ENCODE data around the gene CXCL1. TPM values are rescaled to one million over a fixed set of nuclear protein-coding genes. Genes with fewer than 3 reads are reported as not detected.

Gene CXCL1
- total RNA-seq, 5 donors from 2014 or later (not counting 1 experiment from before 2014, with no cell fraction given) = not detected

- Histone ChIP-seq H3K27ac (ENCODE audit: low read length) (no peak overlapping the region), H3K36me3 (ENCODE audit: control insufficient read depth in 2 of 2, extremely low read depth in 1 of 2, insufficient read depth in 1 of 2, low read length in 1 of 2) (no peaks in the 10 kb centered on the region), H3K4me3 (ENCODE audit: control insufficient read depth in 1 of 2, extremely low read depth in 1 of 2, low read length in 1 of 2) (no peak overlapping the region), H3K27me3 (replicated peaks in 1 of 2; ENCODE audit: control insufficient read depth in 2 of 2, extremely low read depth in 1 of 2, insufficient read depth in 2 of 2, low read length in 1 of 2) (peaks cover 0 to 14% of the 10 kb centered on the region in 2 experiments), H3K9me3 (no peaks in the 10 kb centered on the region), H3K4me1 (ENCODE audit: control insufficient read depth in 1 of 2, extremely low read depth in 1 of 2, insufficient read depth in 2 of 2, low read length in 2 of 2) (peaks cover 0 to 4% of the 10 kb centered on the region in 2 experiments)
- Mint-ChIP-seq H3K4me3 (no peak overlapping the region), H3K36me3 (no peaks in the 10 kb centered on the region), H3K9me3 (peaks cover 0 to 4% (median 0%) of the 10 kb centered on the region in 3 donors), H3K27ac (no peak overlapping the region), H3K27me3 (peaks cover 18 to 20% of the 10 kb centered on the region in 2 donors), H3K4me1 (peaks cover 0 to 6% (median 4%) of the 10 kb centered on the region in 3 donors)
- ATAC-seq (replicated peaks in 1 of 4) = no peak
- DNase-seq = no peak
- ChIA-PET CTCF (no interaction called here), POLR2A (no interaction called here)
- 59% methylated on average over 3 of the region's 5 CpGs for WGBS (ENCODE audit: insufficient coverage)
Measured at GRCh38 chr4:73865431-73866096, 3.6 kb upstream of the CXCL1 start.

GRCh38 chr4:73866246-73866645 lies 2.9 kb upstream of the CXCL1 start:
- H3K27ac ChIP-seq (ENCODE audit: low read length) = no peak overlapping the region
- POLR2A ChIA-PET = no interaction called here
- H3K4me3 ChIP-seq (ENCODE audit: control insufficient read depth in 1 of 2, extremely low read depth in 1 of 2, low read length in 1 of 2) = no peak overlapping the region
- H3K4me3 Mint-ChIP-seq = no peak overlapping the region
- peaks cover 0 to 4% of the 10 kb centered on the region in 2 experiments for H3K4me1 ChIP-seq (ENCODE audit: control insufficient read depth in 1 of 2, extremely low read depth in 1 of 2, insufficient read depth in 2 of 2, low read length in 2 of 2)
- CTCF ChIA-PET = no interaction called here
- no CpG with 5 or more reads among the region's 2 CpGs for WGBS (ENCODE audit: insufficient coverage)
- DNase-seq = no peak
- H3K27ac Mint-ChIP-seq = no peak overlapping the region
- peaks cover 0 to 14% of the 10 kb centered on the region in 2 experiments for H3K27me3 ChIP-seq (replicated peaks in 1 of 2; ENCODE audit: control insufficient read depth in 2 of 2, extremely low read depth in 1 of 2, insufficient read depth in 2 of 2, low read length in 1 of 2)
- ATAC-seq (replicated peaks in 1 of 4) = no peak
- peaks cover 0 to 6% (median 4%) of the 10 kb centered on the region in 3 donors for H3K4me1 Mint-ChIP-seq
- H3K9me3 Mint-ChIP-seq = peaks cover 0 to 4% (median 0%) of the 10 kb centered on the region in 3 donors
- H3K9me3 ChIP-seq = no peaks in the 10 kb centered on the region
- peaks cover 18 to 20% of the 10 kb centered on the region in 2 donors for H3K27me3 Mint-ChIP-seq
- no peaks in the 10 kb centered on the region for H3K36me3 ChIP-seq (ENCODE audit: control insufficient read depth in 2 of 2, extremely low read depth in 1 of 2, insufficient read depth in 1 of 2, low read length in 1 of 2)
- H3K36me3 Mint-ChIP-seq = no peaks in the 10 kb centered on the region

DNA sequence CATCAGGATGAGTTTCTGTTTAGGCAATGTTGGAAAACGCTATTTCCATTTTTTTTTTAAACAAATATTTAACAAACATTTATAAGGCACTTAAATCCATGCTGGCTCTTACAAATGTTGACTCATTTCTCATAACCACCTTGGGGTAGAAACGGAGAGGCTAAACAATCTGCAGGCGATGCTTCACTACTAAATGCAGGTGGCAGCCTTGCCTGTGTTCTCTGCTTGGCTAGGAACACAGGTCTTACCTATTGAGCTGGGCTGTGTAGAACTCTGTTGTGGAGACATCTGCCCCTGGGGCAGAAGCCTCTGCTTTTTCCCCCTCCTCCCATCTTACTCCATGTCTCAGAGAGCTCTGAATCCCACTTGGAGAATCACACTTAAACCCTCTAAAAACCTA lies 1.4 kb upstream of the CXCL1 start:
- WGBS (ENCODE audit: insufficient coverage) = no CpG with 5 or more reads among the region's 3 CpGs

DNA sequence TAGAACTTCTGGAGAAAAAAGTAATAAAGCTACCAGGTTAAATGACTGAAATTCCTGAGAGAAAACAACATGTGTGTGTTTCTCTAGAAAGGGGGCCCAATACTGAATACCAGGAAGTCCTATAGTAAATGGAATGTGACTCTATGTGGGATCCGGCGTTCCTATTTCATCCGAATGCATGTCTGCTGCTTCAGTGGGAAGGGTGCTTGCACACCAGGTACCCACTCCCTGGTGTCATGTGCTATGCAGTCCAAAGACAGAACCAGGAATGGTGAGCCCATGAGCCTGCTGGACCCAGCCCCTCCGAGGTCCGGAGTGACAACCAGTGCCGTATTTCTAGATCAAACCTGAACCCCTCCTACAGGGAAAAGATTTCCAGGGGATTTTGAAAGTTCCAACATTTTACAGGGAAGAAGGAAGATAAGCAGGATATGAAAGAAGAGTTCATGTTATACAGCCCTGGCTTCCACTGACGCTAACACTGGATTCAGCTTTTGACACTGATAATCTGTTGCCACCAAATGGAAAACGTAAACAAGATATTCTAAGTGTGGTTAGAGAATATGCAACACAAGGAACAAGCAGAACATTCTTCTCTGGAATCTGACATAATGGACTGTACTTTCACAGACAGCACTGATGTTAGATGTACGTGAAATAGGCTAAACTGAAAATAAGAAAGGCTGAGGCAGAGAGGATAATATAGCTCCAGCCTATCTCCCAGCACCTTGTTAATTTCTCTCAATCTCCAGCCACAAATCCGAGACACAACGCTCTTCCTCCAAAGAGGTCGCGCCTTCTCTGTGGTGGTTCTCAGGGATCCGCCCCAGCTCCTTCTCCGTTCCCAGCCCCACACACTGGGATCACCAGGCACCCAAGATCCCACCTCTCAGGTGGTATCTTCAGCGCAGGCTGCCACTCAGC lies 725 bp upstream of the CXCL1 start:
- Mint-ChIP-seq H3K27me3 (peaks cover 18 to 20% of the 10 kb centered on the region in 2 donors), H3K36me3 (no peaks in the 10 kb centered on the region), H3K27ac (no peak overlapping the region), H3K4me1 (peaks cover 0 to 6% (median 4%) of the 10 kb centered on the region in 3 donors), H3K9me3 (no peaks in the 10 kb centered on the region), H3K4me3 (no peak overlapping the region)
- ChIA-PET CTCF (no interaction called here), POLR2A (no interaction called here)
- no peak for ATAC-seq (replicated peaks in 1 of 4)
- Histone ChIP-seq H3K4me1 (ENCODE audit: control insufficient read depth in 1 of 2, extremely low read depth in 1 of 2, insufficient read depth in 2 of 2, low read length in 2 of 2) (peaks cover 0 to 4% of the 10 kb centered on the region in 2 experiments), H3K9me3 (no peaks in the 10 kb centered on the region), H3K4me3 (ENCODE audit: control insufficient read depth in 1 of 2, extremely low read depth in 1 of 2, low read length in 1 of 2) (no peak overlapping the region), H3K27ac (ENCODE audit: low read length) (no peak overlapping the region), H3K27me3 (replicated peaks in 1 of 2; ENCODE audit: control insufficient read depth in 2 of 2, extremely low read depth in 1 of 2, insufficient read depth in 2 of 2, low read length in 1 of 2) (peaks cover 0 to 14% of the 10 kb centered on the region in 2 experiments), H3K36me3 (ENCODE audit: control insufficient read depth in 2 of 2, extremely low read depth in 1 of 2, insufficient read depth in 1 of 2, low read length in 1 of 2) (no peaks in the 10 kb centered on the region)
- no peak for DNase-seq
- 34% methylated on average over 8 of the region's 16 CpGs for WGBS (ENCODE audit: insufficient coverage)

More for the DNA sequence above, 1.4 kb upstream of the CXCL1 start:
- ChIA-PET CTCF (no interaction called here), POLR2A (no interaction called here)
- peaks cover 0 to 4% of the 10 kb centered on the region in 2 experiments for H3K4me1 ChIP-seq (ENCODE audit: control insufficient read depth in 1 of 2, extremely low read depth in 1 of 2, insufficient read depth in 2 of 2, low read length in 2 of 2)
- no peak overlapping the region for H3K4me3 Mint-ChIP-seq
- peaks cover 0 to 6% (median 4%) of the 10 kb centered on the region in 3 donors for H3K4me1 Mint-ChIP-seq
- DNase-seq (no peak), ATAC-seq (replicated peaks in 1 of 4) (no peak)
- no peak overlapping the region for H3K4me3 ChIP-seq (ENCODE audit: control insufficient read depth in 1 of 2, extremely low read depth in 1 of 2, low read length in 1 of 2)
- no peaks in the 10 kb centered on the region for H3K36me3 ChIP-seq (ENCODE audit: control insufficient read depth in 2 of 2, extremely low read depth in 1 of 2, insufficient read depth in 1 of 2, low read length in 1 of 2)
- H3K9me3 Mint-ChIP-seq = no peaks in the 10 kb centered on the region
- H3K36me3 Mint-ChIP-seq = no peaks in the 10 kb centered on the region
- no peaks in the 10 kb centered on the region for H3K9me3 ChIP-seq
- H3K27ac Mint-ChIP-seq = no peak overlapping the region
- H3K27me3 ChIP-seq (replicated peaks in 1 of 2; ENCODE audit: control insufficient read depth in 2 of 2, extremely low read depth in 1 of 2, insufficient read depth in 2 of 2, low read length in 1 of 2) = peaks cover 0 to 14% of the 10 kb centered on the region in 2 experiments
- no peak overlapping the region for H3K27ac ChIP-seq (ENCODE audit: low read length)
- peaks cover 18 to 20% of the 10 kb centered on the region in 2 donors for H3K27me3 Mint-ChIP-seq

GRCh38 chr4:73870260-73870659 lies 1.1 kb downstream of the CXCL1 start:
- CTCF ChIA-PET = interaction anchor here in 1 of 2 donors (0.6 kb wide), 1 partner anchor 380 kb away, joined by 3 read pairs; no protein-coding TSS in a partner anchor
- Histone ChIP-seq H3K36me3 (ENCODE audit: control insufficient read depth in 2 of 2, extremely low read depth in 1 of 2, insufficient read depth in 1 of 2, low read length in 1 of 2) (no peaks in the 10 kb centered on the region), H3K4me1 (ENCODE audit: control insufficient read depth in 1 of 2, extremely low read depth in 1 of 2, insufficient read depth in 2 of 2, low read length in 2 of 2) (peaks cover 0 to 4% of the 10 kb centered on the region in 2 experiments), H3K27me3 (replicated peaks in 1 of 2; ENCODE audit: control insufficient read depth in 2 of 2, extremely low read depth in 1 of 2, insufficient read depth in 2 of 2, low read length in 1 of 2) (peaks cover 0 to 14% of the 10 kb centered on the region in 2 experiments), H3K4me3 (ENCODE audit: control insufficient read depth in 1 of 2, extremely low read depth in 1 of 2, low read length in 1 of 2) (no peak overlapping the region), H3K27ac (ENCODE audit: low read length) (no peak overlapping the region), H3K9me3 (no peaks in the 10 kb centered on the region)
- H3K9me3 Mint-ChIP-seq = no peaks in the 10 kb centered on the region
- no peaks in the 10 kb centered on the region for H3K36me3 Mint-ChIP-seq
- WGBS (ENCODE audit: insufficient coverage) = 100% methylated on average over 1 of the region's 3 CpGs
- ATAC-seq (replicated peaks in 1 of 4) (no peak), DNase-seq (no peak)
- POLR2A ChIA-PET = no interaction called here
- H3K4me1 Mint-ChIP-seq = peaks cover 0 to 6% (median 4%) of the 10 kb centered on the region in 3 donors
- H3K27me3 Mint-ChIP-seq = peaks cover 18 to 20% of the 10 kb centered on the region in 2 donors
- H3K27ac Mint-ChIP-seq = no peak overlapping the region
- H3K4me3 Mint-ChIP-seq = no peak overlapping the region

DNA sequence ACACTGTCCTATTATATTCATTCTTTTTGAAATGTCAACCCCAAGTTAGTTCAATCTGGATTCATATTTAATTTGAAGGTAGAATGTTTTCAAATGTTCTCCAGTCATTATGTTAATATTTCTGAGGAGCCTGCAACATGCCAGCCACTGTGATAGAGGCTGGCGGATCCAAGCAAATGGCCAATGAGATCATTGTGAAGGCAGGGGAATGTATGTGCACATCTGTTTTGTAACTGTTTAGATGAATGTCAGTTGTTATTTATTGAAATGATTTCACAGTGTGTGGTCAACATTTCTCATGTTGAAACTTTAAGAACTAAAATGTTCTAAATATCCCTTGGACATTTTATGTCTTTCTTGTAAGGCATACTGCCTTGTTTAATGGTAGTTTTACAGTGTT lies 1.6 kb downstream of the CXCL1 start:
- Histone ChIP-seq H3K9me3 (no peaks in the 10 kb centered on the region), H3K4me3 (ENCODE audit: control insufficient read depth in 1 of 2, extremely low read depth in 1 of 2, low read length in 1 of 2) (no peak overlapping the region), H3K4me1 (ENCODE audit: control insufficient read depth in 1 of 2, extremely low read depth in 1 of 2, insufficient read depth in 2 of 2, low read length in 2 of 2) (peaks cover 0 to 4% of the 10 kb centered on the region in 2 experiments), H3K27me3 (replicated peaks in 1 of 2; ENCODE audit: control insufficient read depth in 2 of 2, extremely low read depth in 1 of 2, insufficient read depth in 2 of 2, low read length in 1 of 2) (peaks cover 0 to 14% of the 10 kb centered on the region in 2 experiments), H3K27ac (ENCODE audit: low read length) (no peak overlapping the region), H3K36me3 (ENCODE audit: control insufficient read depth in 2 of 2, extremely low read depth in 1 of 2, insufficient read depth in 1 of 2, low read length in 1 of 2) (no peaks in the 10 kb centered on the region)
- Mint-ChIP-seq H3K4me3 (no peak overlapping the region), H3K27ac (no peak overlapping the region), H3K36me3 (no peaks in the 10 kb centered on the region), H3K4me1 (peaks cover 0 to 6% (median 4%) of the 10 kb centered on the region in 3 donors), H3K9me3 (no peaks in the 10 kb centered on the region), H3K27me3 (peaks cover 18 to 20% of the 10 kb centered on the region in 2 donors)
- CTCF ChIA-PET = interaction anchor here in 1 of 2 donors (0.6 kb wide), 1 partner anchor 380 kb away, joined by 3 read pairs; no protein-coding TSS in a partner anchor
- ATAC-seq (replicated peaks in 1 of 4) = no peak
- WGBS (ENCODE audit: insufficient coverage) = 100% methylated on average over 1 of the region's 1 CpG
- POLR2A ChIA-PET = no interaction called here
- no peak for DNase-seq
